ENCODE measurements around the gene COL26A1. TPM values are rescaled to one million over a fixed set of nuclear protein-coding genes. Genes with fewer than 3 reads are reported as not detected.

COL26A1 gene
- total and polyA plus RNA-seq, 8 donors, result 0.20 to 0.55 (median 0.31) TPM; not detected in 5

DNA sequence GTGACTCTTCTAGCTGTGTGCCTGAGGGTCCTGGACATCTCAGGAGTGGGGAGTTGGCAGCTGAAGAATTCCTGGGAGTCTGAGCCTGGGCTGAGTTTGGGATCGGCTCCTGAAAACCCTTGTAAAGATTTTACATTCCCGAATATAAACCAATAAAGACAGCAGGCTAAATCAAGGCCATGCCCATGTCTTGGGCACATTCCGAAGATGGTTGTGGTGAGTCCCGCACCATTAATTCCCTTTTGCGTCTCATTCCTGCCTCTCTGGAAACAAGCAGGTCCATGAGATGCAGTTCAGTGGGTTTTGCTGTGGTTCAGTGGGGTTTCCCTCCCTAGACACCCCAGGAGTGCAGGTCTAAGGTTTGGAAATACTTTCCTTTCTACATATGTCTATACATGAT, 90.9 kb downstream of the COL26A1 start:
- intact Hi-C loops (cut with DNase I; ENCODE audit: low total_unique reads), result no loop called here
- WGBS, 5 donors, result 81 to 90% (median 84%) methylated on average over 5 of the region's 5 CpGs
- no peak for DNase-seq
- Histone ChIP-seq H3K27me3 (no peaks in the 10 kb centered on the region), H3K4me3 (no peak overlapping the region), H3K4me1 (no peaks in the 10 kb centered on the region), H3K9me3 (no peaks in the 10 kb centered on the region), H3K36me3 (no peaks in the 10 kb centered on the region), H3K27ac (no peak overlapping the region)
- TF ChIP-seq POLR2AphosphoS5 (IDR thresholded peaks at IDR 0.05) (no peak), EP300 (IDR thresholded peaks at IDR 0.05) (no peak), CTCF (IDR thresholded peaks at IDR 0.05) (no peak), POLR2A (IDR thresholded peaks at IDR 0.05) (no peak)

DNA sequence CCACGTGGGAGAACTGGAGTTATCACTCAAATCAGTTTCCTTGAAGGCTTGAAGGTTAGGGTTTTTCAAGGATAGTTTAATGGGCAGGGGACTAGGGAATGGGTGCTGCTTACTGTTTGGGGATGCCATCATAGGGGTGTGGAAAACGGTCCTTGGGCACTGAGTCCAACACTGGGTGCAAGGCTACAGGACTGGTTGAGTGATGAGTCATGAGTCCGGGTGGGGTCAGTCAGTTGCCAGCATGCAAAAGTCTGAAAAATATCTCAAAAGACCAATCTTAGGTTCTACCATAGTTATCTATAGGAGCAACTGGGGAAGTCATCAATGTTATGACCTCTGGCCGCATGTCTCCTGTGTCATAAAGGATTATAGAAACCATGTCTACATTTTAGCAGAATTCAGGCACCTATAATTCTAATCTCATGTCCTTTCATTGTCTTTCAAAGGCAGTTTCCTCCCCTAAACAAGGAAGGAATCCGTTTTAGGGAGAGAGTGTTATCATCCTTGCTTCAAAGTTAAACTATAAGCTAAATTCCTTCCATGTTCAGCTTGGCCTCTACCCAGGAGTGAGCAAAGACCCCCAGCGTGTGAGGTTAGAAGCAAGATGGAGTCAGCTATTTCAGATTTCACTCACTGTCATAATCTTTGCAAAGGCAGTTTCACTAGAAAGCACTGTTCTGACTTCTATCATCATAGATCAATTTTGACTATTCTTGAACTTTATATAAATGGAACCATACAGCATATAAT, 94.5 kb downstream of the COL26A1 start:
- DNase-seq, result no peak
- H3K4me3 ChIP-seq, result no peak overlapping the region
- no peaks in the 10 kb centered on the region for H3K36me3 ChIP-seq
- H3K9me3 ChIP-seq, result no peaks in the 10 kb centered on the region
- TF ChIP-seq POLR2A (IDR thresholded peaks at IDR 0.05) (no peak), CTCF (IDR thresholded peaks at IDR 0.05) (no peak), POLR2AphosphoS5 (IDR thresholded peaks at IDR 0.05) (no peak), EP300 (IDR thresholded peaks at IDR 0.05) (no peak)
- H3K4me1 ChIP-seq, result no peaks in the 10 kb centered on the region
- 55 to 65% (median 60%) methylated on average over 6 of the region's 6 CpGs for WGBS, 5 donors
- no peak overlapping the region for H3K27ac ChIP-seq
- intact Hi-C loops (cut with DNase I; ENCODE audit: low total_unique reads), result no loop called here
- no peaks in the 10 kb centered on the region for H3K27me3 ChIP-seq

- peaks cover 0 to 21% (median 3%) of the 10 kb centered on the region in 3 donors for H3K27me3 ChIP-seq
- no peak overlapping the region for H3K4me3 ChIP-seq
- H3K36me3 ChIP-seq, result no peaks in the 10 kb centered on the region
- H3K27ac ChIP-seq, result no peak overlapping the region
- no peaks in the 10 kb centered on the region for H3K4me1 ChIP-seq
- H3K9me3 ChIP-seq, result no peaks in the 10 kb centered on the region
- intact Hi-C loops (cut with DNase I; ENCODE audit: low total_unique reads), result no loop called here
- TF ChIP-seq CTCF (IDR thresholded peaks at IDR 0.05) (no peak), EP300 (IDR thresholded peaks at IDR 0.05) (no peak), POLR2AphosphoS5 (IDR thresholded peaks at IDR 0.05) (no peak), POLR2A (IDR thresholded peaks at IDR 0.05) (no peak)
- DNase-seq, result no peak
- 82 to 90% (median 88%) methylated on average over 5 of the region's 5 CpGs for WGBS, 5 donors
Measured at GRCh38 chr7:101465131-101465530, 102.5 kb downstream of the COL26A1 start.

- peak in 1 of 2 donors; percentile 24 for DNase-seq
- intact Hi-C loops (cut with DNase I; ENCODE audit: low total_unique reads), result no loop called here
- 47 to 60% (median 50%) methylated on average over 7 to 9 of the region's 9 CpGs for WGBS, 5 donors
- H3K27me3 ChIP-seq, result peaks cover 0 to 21% (median 3%) of the 10 kb centered on the region in 3 donors
- TF ChIP-seq EP300 (IDR thresholded peaks at IDR 0.05) (no peak), CTCF (IDR thresholded peaks at IDR 0.05) (no peak), POLR2AphosphoS5 (IDR thresholded peaks at IDR 0.05) (no peak), POLR2A (IDR thresholded peaks at IDR 0.05) (no peak)
- H3K36me3 ChIP-seq, result no peaks in the 10 kb centered on the region
- no peaks in the 10 kb centered on the region for H3K9me3 ChIP-seq
- H3K4me3 ChIP-seq, result no peak overlapping the region
- H3K4me1 ChIP-seq, result no peaks in the 10 kb centered on the region
- H3K27ac ChIP-seq, result no peak overlapping the region
Measured at GRCh38 chr7:101465576-101466196, 103.0 kb downstream of the COL26A1 start.

Measured in stomach (tissue), 9 donors.